LNCaP clone FGC (cell line): ENCODE measurements around the gene PARD6G.

ENCODE experiments used
- DNase-seq: peaks from one replicate; pipeline ENCODE4 v3.0.0-alpha.2; 2011; ENCODE audit warnings: low read depth
- H3K4me3 ChIP-seq: 2 replicates; pipeline ENCODE4 v1.5.1; 2011; ENCODE audit warnings: mild to moderate bottlenecking, low read depth, low read length, control low read depth
- TF ChIP-seq, protein P1 (sequence below): IDR thresholded peaks from 2 replicates; pipeline ENCODE4 v1.5.1; 2012; ENCODE audit warnings: mild to moderate bottlenecking; ENCODE audit not compliant: control insufficient read depth, insufficient read depth; ENCODE audit errors: extremely low read depth

The PARD6G gene

DNA sequence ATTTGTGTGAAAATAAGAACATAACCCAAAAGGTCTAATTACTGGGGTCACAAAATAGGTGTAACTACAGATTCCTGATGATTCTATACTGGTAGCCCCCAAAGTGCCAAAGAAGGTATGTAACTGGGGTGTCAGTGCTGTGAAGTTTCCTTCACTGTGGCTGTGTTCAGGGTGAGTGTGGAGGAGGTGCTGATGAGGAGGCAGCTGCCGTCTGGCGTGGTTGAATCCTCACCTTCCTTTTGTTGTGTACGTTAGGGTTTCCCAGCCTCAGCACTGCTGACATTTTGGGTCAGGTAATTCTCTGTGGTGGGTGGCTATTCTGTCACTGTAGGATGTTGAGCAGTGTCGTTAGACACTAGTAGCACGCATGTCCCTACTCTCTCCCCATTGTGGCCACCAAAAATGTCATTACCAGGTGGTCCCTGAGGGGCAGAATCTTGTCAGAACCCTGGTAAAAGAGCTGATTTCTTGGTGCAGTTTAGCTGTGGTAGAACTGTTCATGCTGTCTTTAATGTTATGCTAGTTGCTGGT lies 106.8 kb downstream of the PARD6G start:
- no peak overlapping the region for H3K4me3 ChIP-seq
- TF ChIP-seq, protein P1, sequence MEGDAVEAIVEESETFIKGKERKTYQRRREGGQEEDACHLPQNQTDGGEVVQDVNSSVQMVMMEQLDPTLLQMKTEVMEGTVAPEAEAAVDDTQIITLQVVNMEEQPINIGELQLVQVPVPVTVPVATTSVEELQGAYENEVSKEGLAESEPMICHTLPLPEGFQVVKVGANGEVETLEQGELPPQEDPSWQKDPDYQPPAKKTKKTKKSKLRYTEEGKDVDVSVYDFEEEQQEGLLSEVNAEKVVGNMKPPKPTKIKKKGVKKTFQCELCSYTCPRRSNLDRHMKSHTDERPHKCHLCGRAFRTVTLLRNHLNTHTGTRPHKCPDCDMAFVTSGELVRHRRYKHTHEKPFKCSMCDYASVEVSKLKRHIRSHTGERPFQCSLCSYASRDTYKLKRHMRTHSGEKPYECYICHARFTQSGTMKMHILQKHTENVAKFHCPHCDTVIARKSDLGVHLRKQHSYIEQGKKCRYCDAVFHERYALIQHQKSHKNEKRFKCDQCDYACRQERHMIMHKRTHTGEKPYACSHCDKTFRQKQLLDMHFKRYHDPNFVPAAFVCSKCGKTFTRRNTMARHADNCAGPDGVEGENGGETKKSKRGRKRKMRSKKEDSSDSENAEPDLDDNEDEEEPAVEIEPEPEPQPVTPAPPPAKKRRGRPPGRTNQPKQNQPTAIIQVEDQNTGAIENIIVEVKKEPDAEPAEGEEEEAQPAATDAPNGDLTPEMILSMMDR = no peak
- no peak for DNase-seq

DNA sequence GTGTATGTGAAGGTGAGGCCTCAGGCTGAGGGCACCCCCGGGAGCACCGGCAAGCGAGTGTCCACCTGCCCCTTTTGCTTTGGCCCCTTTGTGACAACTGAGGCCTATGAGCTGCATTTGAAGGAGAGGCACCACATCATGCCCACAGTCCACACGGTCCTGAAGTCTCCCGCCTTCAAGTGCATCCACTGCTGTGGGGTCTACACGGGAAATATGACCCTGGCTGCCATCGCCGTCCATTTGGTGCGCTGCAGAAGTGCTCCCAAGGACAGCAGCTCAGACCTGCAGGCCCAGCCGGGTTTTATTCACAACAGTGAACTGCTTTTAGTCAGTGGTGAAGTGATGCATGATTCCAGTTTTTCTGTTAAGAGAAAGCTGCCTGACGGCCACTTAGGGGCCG lies 109.3 kb downstream of the PARD6G start:
- H3K4me3 ChIP-seq = no peak overlapping the region
- no peak for DNase-seq
- TF ChIP-seq, protein P1 = no peak

DNA sequence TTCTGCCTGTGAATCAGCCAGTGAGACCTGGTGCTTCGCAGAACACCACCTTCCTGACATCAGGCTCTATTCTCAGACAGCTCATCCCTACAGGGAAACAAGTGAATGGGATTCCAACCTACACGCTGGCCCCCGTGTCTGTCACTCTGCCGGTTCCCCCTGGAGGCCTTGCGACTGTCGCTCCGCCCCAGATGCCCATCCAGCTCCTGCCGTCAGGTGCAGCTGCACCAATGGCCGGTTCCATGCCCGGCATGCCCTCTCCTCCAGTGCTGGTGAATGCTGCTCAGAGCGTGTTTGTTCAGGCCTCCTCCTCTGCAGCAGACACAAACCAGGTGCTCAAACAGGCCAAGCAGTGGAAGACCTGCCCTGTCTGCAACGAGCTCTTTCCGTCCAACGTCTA lies 110.2 kb downstream of the PARD6G start:
- TF ChIP-seq, protein P1 = no peak
- DNase-seq = no peak

GRCh38 chr18:80136679-80137078 lies 110.6 kb downstream of the PARD6G start:
- DNase-seq = no peak
- H3K4me3 ChIP-seq = no peak overlapping the region
- TF ChIP-seq, protein P1 = no peak

More for the DNA sequence above, 110.2 kb downstream of the PARD6G start:
- no peak overlapping the region for H3K4me3 ChIP-seq

GRCh38 chr18:80135136-80135535 lies 112.2 kb downstream of the PARD6G start:
- H3K4me3 ChIP-seq = no peak overlapping the region
- DNase-seq = no peak
- TF ChIP-seq, protein P1 = no peak

DNA sequence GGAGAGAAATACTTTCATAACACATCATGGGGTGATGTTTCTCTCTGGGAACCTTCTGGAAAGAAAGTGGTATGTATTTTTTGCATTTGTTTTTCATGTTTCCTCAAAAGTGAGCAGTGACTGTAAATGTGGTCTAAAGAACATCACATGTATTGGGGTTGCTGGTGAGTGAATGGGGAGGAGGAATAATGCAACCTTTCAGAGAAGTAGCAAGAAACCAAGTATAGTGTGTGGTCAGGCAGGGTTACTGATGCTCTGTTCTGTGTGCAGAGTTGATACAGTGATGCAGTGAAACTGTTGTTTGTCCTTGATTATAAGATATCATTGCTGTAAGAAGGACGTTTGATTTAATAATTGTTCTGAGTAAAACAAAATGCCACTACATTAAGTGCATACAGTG lies 114.2 kb downstream of the PARD6G start:
- TF ChIP-seq, protein P1 = no peak
- no peak overlapping the region for H3K4me3 ChIP-seq
- no peak for DNase-seq

DNA sequence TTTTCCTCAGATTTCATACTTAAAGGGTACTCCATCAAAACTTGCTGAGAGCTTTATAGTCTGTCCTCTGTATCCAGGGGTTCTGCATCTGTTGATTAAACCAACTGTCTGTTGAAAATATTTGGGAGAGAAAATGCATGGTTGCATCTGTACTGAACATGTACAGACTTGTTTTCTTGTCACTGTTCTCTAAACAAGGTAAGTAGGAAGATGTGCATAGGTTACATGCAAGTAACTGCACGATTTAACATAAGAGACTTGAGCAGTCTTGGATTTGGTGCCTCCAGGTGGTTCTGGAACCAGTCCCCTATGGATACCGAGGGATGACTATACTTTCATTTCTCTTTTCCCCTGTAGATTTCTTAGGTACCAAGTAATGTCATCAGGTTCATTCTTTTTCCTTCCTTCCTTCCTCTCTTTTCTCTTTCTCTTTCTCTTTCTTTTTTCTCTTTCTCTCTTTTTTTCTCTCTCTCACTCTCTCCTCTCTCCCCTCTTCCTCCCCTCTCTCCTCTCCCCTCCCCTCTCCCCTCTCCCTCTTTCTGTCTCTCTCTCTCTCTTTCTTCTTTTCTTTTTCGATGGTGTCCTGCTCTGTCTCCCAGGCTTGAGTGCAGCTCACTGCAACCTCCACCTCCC lies 115.0 kb downstream of the PARD6G start:
- H3K4me3 ChIP-seq = no peak overlapping the region
- TF ChIP-seq, protein P1 = no peak
- DNase-seq = no peak
